Vagina (tissue), 2 donors: ENCODE results near the gene TEAD3.

Experiments used
- POLR2A ChIP-seq, 2 donors: fragments of 450-650 bp; IDR thresholded peaks; one replicate each; pipeline ENCODE4 v1.6.1; 2017; ENCODE audit warnings: antibody characterized with exemption in 2 of 2, mild to moderate bottlenecking in 2 of 2, moderate library complexity in 2 of 2
- TF ChIP-seq, protein P1 (sequence below), 3 experiments: fragments of 450-650 bp in 2 of 3; fragments of 200-600 bp in 1 of 3; sonication (generic) in 1 of 3; IDR thresholded peaks; one replicate each; pipeline ENCODE4 v1.5.1; 2017 to 2019; ENCODE audit warnings: antibody characterized with exemption in 3 of 3, mild to moderate bottlenecking in 2 of 3, moderate library complexity in 2 of 3

DNA sequence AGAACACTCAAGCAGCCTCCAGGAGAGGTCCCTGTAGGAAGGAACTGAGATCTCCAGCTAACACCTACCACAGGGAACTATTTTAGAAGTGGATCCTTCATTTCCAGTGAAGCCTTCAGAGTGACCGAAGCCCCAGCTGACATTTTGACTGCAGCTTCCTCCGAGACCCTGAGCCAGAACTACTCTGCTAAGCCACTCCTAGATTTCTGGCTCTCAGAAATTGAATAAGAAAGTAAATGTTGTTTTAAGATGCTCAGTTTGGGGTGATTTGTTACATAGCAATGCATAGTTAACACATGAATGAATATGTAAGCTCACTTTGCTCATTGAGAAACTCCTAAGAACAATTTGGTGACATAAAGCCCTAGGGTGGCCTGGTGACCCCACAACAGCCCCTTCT lies 10.3 kb upstream of the TEAD3 start:
- TF ChIP-seq, protein P1, sequence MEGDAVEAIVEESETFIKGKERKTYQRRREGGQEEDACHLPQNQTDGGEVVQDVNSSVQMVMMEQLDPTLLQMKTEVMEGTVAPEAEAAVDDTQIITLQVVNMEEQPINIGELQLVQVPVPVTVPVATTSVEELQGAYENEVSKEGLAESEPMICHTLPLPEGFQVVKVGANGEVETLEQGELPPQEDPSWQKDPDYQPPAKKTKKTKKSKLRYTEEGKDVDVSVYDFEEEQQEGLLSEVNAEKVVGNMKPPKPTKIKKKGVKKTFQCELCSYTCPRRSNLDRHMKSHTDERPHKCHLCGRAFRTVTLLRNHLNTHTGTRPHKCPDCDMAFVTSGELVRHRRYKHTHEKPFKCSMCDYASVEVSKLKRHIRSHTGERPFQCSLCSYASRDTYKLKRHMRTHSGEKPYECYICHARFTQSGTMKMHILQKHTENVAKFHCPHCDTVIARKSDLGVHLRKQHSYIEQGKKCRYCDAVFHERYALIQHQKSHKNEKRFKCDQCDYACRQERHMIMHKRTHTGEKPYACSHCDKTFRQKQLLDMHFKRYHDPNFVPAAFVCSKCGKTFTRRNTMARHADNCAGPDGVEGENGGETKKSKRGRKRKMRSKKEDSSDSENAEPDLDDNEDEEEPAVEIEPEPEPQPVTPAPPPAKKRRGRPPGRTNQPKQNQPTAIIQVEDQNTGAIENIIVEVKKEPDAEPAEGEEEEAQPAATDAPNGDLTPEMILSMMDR (IDR thresholded peaks at IDR 0.05): no peak
- no peak for TF ChIP-seq POLR2A (IDR thresholded peaks at IDR 0.05)
